Endothelial cell of umbilical vein (primary cell): ENCODE results near the gene FCMR. TPM values are rescaled to one million over a fixed set of nuclear protein-coding genes. Genes with fewer than 3 reads are reported as not detected.
"Not testable (repeated sequence)": the region's sequence is repeated elsewhere in the genome, so short reads cannot be mapped to it uniquely, and the experiment has no call there.

ENCODE experiments used
- BruUV-seq: library from RNA; stranded (reverse); fragments of 400-500 nt; replicated peaks from 2 replicates; lab custom pipeline; 2021; lab: Mats Ljungman, UMichigan
- CTCF ChIA-PET: fragments of 300-600, 350-600 bp; sonication (Branson Sonifier 250); formaldehyde crosslinking; loops from one replicate; lab custom pipeline; 2021; ENCODE audit warnings: antibody characterized with exemption, inconsistent platforms; lab: Charles Lee
- POLR2A ChIA-PET: fragments of 300-600, 350-600 bp; sonication (Branson Sonifier 250); formaldehyde crosslinking; loops from one replicate; lab custom pipeline; 2021; ENCODE audit warnings: antibody characterized with exemption, inconsistent platforms; lab: Charles Lee
- DNase-seq: peaks from one replicate; pipeline ENCODE4 v3.0.0-alpha.2; 2011; ENCODE audit warnings: low read depth, low spot score
- FAIRE-seq: peaks from 2 replicates; lab custom pipeline; 2011; peaks lifted over from hg19 to GRCh38; lab: Jason Lieb, UNC
- H2AFZ ChIP-seq: 2 replicates; pipeline ENCODE4 v1.6.0; 2012; ENCODE audit warnings: low read depth, low read length, control low read depth, inconsistent platforms
- H3K27ac ChIP-seq: 2 replicates; pipeline ENCODE4 v1.5.1; 2011; ENCODE audit warnings: low read depth, mild to moderate bottlenecking, control low read depth, low read length, moderate library complexity; ENCODE audit not compliant: insufficient read depth
- H3K27me3 ChIP-seq, 2 experiments: 2 replicates each; pipeline versions ENCODE4 v1.6.0 to v1.6.1; 2011; ENCODE audit warnings: low read length in 2 of 2, mixed read lengths in 1 of 2; ENCODE audit not compliant: control insufficient read depth in 2 of 2, insufficient read depth in 2 of 2
- H3K36me3 ChIP-seq, 2 experiments: 2 replicates in 1 of 2; 3 replicates in 1 of 2; pipeline ENCODE4 v1.5.1; 2011; ENCODE audit warnings: low read length in 2 of 2, mild to moderate bottlenecking in 1 of 2, moderate library complexity in 1 of 2; ENCODE audit not compliant: control insufficient read depth in 2 of 2, insufficient read depth in 2 of 2; ENCODE audit errors: extremely low read depth in 1 of 2
- H3K4me1 ChIP-seq: 3 replicates; pipeline ENCODE4 v1.5.1; 2011; ENCODE audit warnings: mild to moderate bottlenecking, low read length; ENCODE audit not compliant: control insufficient read depth, insufficient read depth; ENCODE audit errors: extremely low read depth
- H3K4me2 ChIP-seq: 2 replicates; pipeline ENCODE4 v1.6.1; 2011; ENCODE audit warnings: low read length, control low read depth, mixed read lengths; ENCODE audit not compliant: insufficient read depth
- H3K4me3 ChIP-seq, 3 experiments: fragments of 200-600 bp in 1 of 3; sonication (generic), shearing (Covaris generic) in 1 of 3; replicated peaks in 1 of 3; 2 replicates each; pipeline ENCODE4 v1.5.1; 2011 to 2016; ENCODE audit warnings: control low read depth in 3 of 3, low read length in 3 of 3, mild to moderate bottlenecking in 2 of 3, inconsistent platforms in 1 of 3, low read depth in 1 of 3, moderate library complexity in 1 of 3; ENCODE audit not compliant: insufficient read depth in 1 of 3
- H3K79me2 ChIP-seq: 2 replicates; pipeline ENCODE4 v1.6.0; 2012; ENCODE audit warnings: low read length, inconsistent platforms; ENCODE audit not compliant: control insufficient read depth, insufficient read depth
- H3K9ac ChIP-seq: replicated peaks from 2 replicates; pipeline ENCODE3; 2011; ENCODE audit warnings: low read length, control low read depth; ENCODE audit not compliant: insufficient read depth; ENCODE audit errors: extremely low read depth
- H3K9me1 ChIP-seq: replicated peaks from 3 replicates; pipeline ENCODE4 v1.6.0; 2011; ENCODE audit warnings: mild to moderate bottlenecking, low read length; ENCODE audit not compliant: control insufficient read depth, insufficient read depth; ENCODE audit errors: extremely low read depth
- H3K9me3 ChIP-seq: replicated peaks from 2 replicates; pipeline ENCODE4 v1.5.1; 2012; ENCODE audit warnings: low read length, inconsistent platforms; ENCODE audit not compliant: control insufficient read depth, insufficient read depth
- H4K20me1 ChIP-seq: replicated peaks from 2 replicates; pipeline ENCODE3; 2011; ENCODE audit warnings: mild to moderate bottlenecking, low read length; ENCODE audit not compliant: control insufficient read depth, insufficient read depth; ENCODE audit errors: extremely low read depth
- EZH2 ChIP-seq: IDR thresholded peaks from 2 replicates; pipeline ENCODE4 v1.6.1; 2012; ENCODE audit warnings: borderline replicate concordance, low read depth, mild to moderate bottlenecking, moderate library complexity, low read length, inconsistent platforms; ENCODE audit not compliant: severe bottlenecking
- FOS ChIP-seq: IDR thresholded peaks from 2 replicates; pipeline ENCODE4 v1.6.1; 2011; ENCODE audit warnings: mild to moderate bottlenecking, low read length, moderate library complexity, borderline replicate concordance; ENCODE audit not compliant: insufficient read depth
- GATA2 ChIP-seq: IDR thresholded peaks from 2 replicates; pipeline ENCODE4 v1.7.0; 2011; ENCODE audit warnings: low read depth, mild to moderate bottlenecking, moderate library complexity, mixed read lengths, low read length; ENCODE audit not compliant: insufficient read length, insufficient read depth
- JUN ChIP-seq: IDR thresholded peaks from 2 replicates; pipeline ENCODE4 v1.6.1; 2011; ENCODE audit warnings: borderline replicate concordance, low read depth; ENCODE audit not compliant: insufficient read length, insufficient read depth
- MYC ChIP-seq: IDR thresholded peaks from one replicate; pipeline ENCODE4 v1.6.1; 2011; ENCODE audit warnings: mild to moderate bottlenecking, low read depth, low read length
- POLR2A ChIP-seq: IDR thresholded peaks from 2 replicates; pipeline ENCODE4 v1.6.1; 2012; ENCODE audit warnings: low read depth, mild to moderate bottlenecking, control low read depth, low read length
- POLR2AphosphoS5 ChIP-seq: IDR thresholded peaks from 2 replicates; pipeline ENCODE4 v1.6.1; 2012; ENCODE audit warnings: low read depth, mild to moderate bottlenecking, control low read depth, low read length, moderate library complexity; ENCODE audit not compliant: insufficient read depth
- dilution Hi-C: fragments of 300-500 bp; cut with MboI; formaldehyde crosslinking; loops from one replicate; pipeline ENCODE4 v1.15.0; 2019; ENCODE audit warnings: low sequenced_read_pairs; ENCODE audit not compliant: extremely low pct_ligation_motif_present
- intact Hi-C: fragments of 100-400 bp; cut with micrococcal nuclease; formaldehyde crosslinking; loops from one replicate; pipeline ENCODE4 v1.10.0; 2022
- polyA plus RNA-seq, 4 experiments: library from polyadenylated mRNA; depleted of rRNA in 3 of 4; stranded (reverse) in 3 of 4; unstranded in 1 of 4; fragments of >200 nt; gene quantifications; 2 replicates each; pipeline versions ENCODE4 v1.2.1 to v1.2.3, GENCODE V29; 2011 to 2012; ENCODE audit warnings: missing spikeins in 1 of 4
- total RNA-seq: library from RNA; stranded (reverse); gene quantifications from 2 replicates; pipeline ENCODE4 v1.2.3, GENCODE V29; 2021
- TF ChIP-seq, protein P1 (sequence below), 2 donors: IDR thresholded peaks; 1 replicate in 1 of 2; 2 replicates in 1 of 2; pipeline ENCODE4 v1.5.1; 2011; ENCODE audit warnings: low read length in 2 of 2, mild to moderate bottlenecking in 2 of 2, moderate library complexity in 2 of 2, control low read depth in 1 of 2, inconsistent platforms in 1 of 2, low read depth in 1 of 2; ENCODE audit not compliant: insufficient read depth in 1 of 2; ENCODE audit errors: extremely low read depth in 1 of 2
- TF ChIP-seq, protein P2 (sequence below): IDR thresholded peaks from 2 replicates; pipeline ENCODE4 v1.6.1; 2011; ENCODE audit not compliant: insufficient read depth, insufficient read length

Gene FCMR
- total and polyA plus RNA-seq, 2 donors (not counting 3 experiments of a cell fraction or from before 2014, with no cell fraction given), result not detected

GRCh38 chr1:206924592-206925105 lies 2.9 kb upstream of the FCMR start:
- H4K20me1 ChIP-seq, result no peaks in the 10 kb centered on the region
- TF ChIP-seq EZH2 (no peak), JUN (no peak), GATA2 (no peak), MYC (no peak), FOS (no peak), POLR2AphosphoS5 (no peak), POLR2A (no peak)
- TF ChIP-seq, protein P1, sequence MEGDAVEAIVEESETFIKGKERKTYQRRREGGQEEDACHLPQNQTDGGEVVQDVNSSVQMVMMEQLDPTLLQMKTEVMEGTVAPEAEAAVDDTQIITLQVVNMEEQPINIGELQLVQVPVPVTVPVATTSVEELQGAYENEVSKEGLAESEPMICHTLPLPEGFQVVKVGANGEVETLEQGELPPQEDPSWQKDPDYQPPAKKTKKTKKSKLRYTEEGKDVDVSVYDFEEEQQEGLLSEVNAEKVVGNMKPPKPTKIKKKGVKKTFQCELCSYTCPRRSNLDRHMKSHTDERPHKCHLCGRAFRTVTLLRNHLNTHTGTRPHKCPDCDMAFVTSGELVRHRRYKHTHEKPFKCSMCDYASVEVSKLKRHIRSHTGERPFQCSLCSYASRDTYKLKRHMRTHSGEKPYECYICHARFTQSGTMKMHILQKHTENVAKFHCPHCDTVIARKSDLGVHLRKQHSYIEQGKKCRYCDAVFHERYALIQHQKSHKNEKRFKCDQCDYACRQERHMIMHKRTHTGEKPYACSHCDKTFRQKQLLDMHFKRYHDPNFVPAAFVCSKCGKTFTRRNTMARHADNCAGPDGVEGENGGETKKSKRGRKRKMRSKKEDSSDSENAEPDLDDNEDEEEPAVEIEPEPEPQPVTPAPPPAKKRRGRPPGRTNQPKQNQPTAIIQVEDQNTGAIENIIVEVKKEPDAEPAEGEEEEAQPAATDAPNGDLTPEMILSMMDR (IDR thresholded peaks at IDR 0.05; ENCODE audit: extremely low read depth in 1 of 2, insufficient read depth in 1 of 2, low read depth in 1 of 2, low read length in 2 of 2), result no peak
- TF ChIP-seq, protein P2, sequence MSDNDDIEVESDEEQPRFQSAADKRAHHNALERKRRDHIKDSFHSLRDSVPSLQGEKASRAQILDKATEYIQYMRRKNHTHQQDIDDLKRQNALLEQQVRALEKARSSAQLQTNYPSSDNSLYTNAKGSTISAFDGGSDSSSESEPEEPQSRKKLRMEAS, result no peak
- no peak overlapping the region for H3K9ac ChIP-seq
- ChIA-PET CTCF (interaction anchor here (1.5 to 2.8 kb wide), 3 partner anchors 9 to 575 kb away, joined by 3 to 12 read pairs (median 4); no protein-coding TSS in a partner anchor), POLR2A (no interaction called here)
- BruUV-seq, result no TSS peak
- no peak overlapping the region for H2AFZ ChIP-seq
- no peaks in the 10 kb centered on the region for H3K4me1 ChIP-seq
- no peaks in the 10 kb centered on the region for H3K27me3 ChIP-seq
- H3K79me2 ChIP-seq, result no peaks in the 10 kb centered on the region
- DNase-seq, result no peak
- H3K9me3 ChIP-seq, result no peaks in the 10 kb centered on the region
- no peak overlapping the region for H3K27ac ChIP-seq
- no peaks in the 10 kb centered on the region for H3K36me3 ChIP-seq
- no peak overlapping the region for H3K4me3 ChIP-seq
- dilution Hi-C loops, result no loop called here
- no peaks in the 10 kb centered on the region for H3K9me1 ChIP-seq
- intact Hi-C loops, result no loop called here
- FAIRE-seq, result no peak
- no peak overlapping the region for H3K4me2 ChIP-seq

DNA sequence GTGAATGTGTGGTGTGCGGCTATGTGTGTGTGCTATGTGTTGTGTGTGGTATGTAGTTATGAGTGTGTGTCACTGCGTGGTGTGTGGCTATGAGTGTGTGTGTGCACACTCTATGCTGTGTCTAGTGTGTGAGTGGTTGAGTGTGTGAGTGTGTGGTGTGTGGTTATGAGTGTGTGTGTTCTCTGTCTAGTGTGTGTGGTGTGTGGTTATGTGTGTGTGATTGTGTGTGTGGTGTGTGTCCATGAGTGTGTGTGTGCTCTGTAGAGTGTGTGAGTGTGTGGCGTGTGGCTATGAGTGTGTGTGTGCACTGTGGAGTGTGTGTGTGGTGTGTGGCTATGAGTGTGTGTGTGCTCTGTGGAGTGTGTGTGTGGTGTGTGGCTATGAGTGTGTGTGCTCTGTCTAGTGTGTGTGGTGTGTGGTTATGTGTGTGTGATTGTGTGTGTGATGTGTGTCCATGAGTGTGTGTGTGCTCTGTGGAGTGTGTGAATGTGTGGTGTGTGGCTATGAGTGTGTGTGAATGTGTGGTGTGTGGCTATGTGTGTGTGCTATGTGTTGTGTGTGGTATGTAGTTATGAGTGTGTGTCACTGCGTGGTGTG lies 2.3 kb upstream of the FCMR start:
- FAIRE-seq (peak; percentile 76), DNase-seq (peak; percentile 15)
- H2AFZ ChIP-seq, H3K4me1 ChIP-seq, H3K27me3 ChIP-seq, BruUV-seq, intact Hi-C loops, H3K27ac ChIP-seq, H3K4me2 ChIP-seq, H3K79me2 ChIP-seq, H3K36me3 ChIP-seq, dilution Hi-C loops, H4K20me1 ChIP-seq, POLR2A ChIA-PET, H3K9me1 ChIP-seq, H3K4me3 ChIP-seq, H3K9ac ChIP-seq, H3K9me3 ChIP-seq: not testable (repeated sequence)
- CTCF ChIA-PET, result interaction anchor here (1.5 kb wide), 1 partner anchor 9 kb away, joined by 4 read pairs; no protein-coding TSS in a partner anchor
